ENCODE measurements around the gene LCN1. TPM values are rescaled to one million over a fixed set of nuclear protein-coding genes. Genes with fewer than 3 reads are reported as not detected.

The LCN1 gene
- total RNA-seq, 4 donors from 2014 or later = not detected

- no peak overlapping the region for H3K27ac ChIP-seq
- WGBS = 87% methylated on average over 22 of the region's 23 CpGs
- peaks cover 4% of the 10 kb centered on the region for H3K4me1 ChIP-seq
- DNase-seq (ENCODE audit: low spot score in 2 of 2) = peak; percentile 37 to 40
- peaks cover 24% of the 10 kb centered on the region for H3K36me3 ChIP-seq
- TF ChIP-seq, protein P1, sequence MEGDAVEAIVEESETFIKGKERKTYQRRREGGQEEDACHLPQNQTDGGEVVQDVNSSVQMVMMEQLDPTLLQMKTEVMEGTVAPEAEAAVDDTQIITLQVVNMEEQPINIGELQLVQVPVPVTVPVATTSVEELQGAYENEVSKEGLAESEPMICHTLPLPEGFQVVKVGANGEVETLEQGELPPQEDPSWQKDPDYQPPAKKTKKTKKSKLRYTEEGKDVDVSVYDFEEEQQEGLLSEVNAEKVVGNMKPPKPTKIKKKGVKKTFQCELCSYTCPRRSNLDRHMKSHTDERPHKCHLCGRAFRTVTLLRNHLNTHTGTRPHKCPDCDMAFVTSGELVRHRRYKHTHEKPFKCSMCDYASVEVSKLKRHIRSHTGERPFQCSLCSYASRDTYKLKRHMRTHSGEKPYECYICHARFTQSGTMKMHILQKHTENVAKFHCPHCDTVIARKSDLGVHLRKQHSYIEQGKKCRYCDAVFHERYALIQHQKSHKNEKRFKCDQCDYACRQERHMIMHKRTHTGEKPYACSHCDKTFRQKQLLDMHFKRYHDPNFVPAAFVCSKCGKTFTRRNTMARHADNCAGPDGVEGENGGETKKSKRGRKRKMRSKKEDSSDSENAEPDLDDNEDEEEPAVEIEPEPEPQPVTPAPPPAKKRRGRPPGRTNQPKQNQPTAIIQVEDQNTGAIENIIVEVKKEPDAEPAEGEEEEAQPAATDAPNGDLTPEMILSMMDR (IDR thresholded peaks at IDR 0.05) = no peak
- TF ChIP-seq POLR2AphosphoS5 (IDR thresholded peaks at IDR 0.05) = no peak
- no peak for TF ChIP-seq POLR2A (IDR thresholded peaks at IDR 0.05)
- TF ChIP-seq EP300 (IDR thresholded peaks at IDR 0.05) = no peak
- H3K4me3 ChIP-seq = no peak overlapping the region
- no peaks in the 10 kb centered on the region for H3K27me3 ChIP-seq
- no peaks in the 10 kb centered on the region for H3K9me3 ChIP-seq
Observed at GRCh38 chr9:135507104-135508035, 13.9 kb upstream of the LCN1 start.

- no peaks in the 10 kb centered on the region for H3K27me3 ChIP-seq
- H3K36me3 ChIP-seq = peaks cover 19% of the 10 kb centered on the region
- 84% methylated on average over 9 of the region's 9 CpGs for WGBS
- no peaks in the 10 kb centered on the region for H3K9me3 ChIP-seq
- H3K27ac ChIP-seq = no peak overlapping the region
- TF ChIP-seq POLR2AphosphoS5 (IDR thresholded peaks at IDR 0.05) (no peak), EP300 (IDR thresholded peaks at IDR 0.05) (no peak), POLR2A (IDR thresholded peaks at IDR 0.05) (no peak)
- TF ChIP-seq, protein P1 (IDR thresholded peaks at IDR 0.05) = no peak
- DNase-seq (ENCODE audit: low spot score in 2 of 2) = peak; percentile 27 to 71
- no peaks in the 10 kb centered on the region for H3K4me1 ChIP-seq
- H3K4me3 ChIP-seq = no peak overlapping the region
Observed at GRCh38 chr9:135508211-135508820, 12.9 kb upstream of the LCN1 start.

DNA sequence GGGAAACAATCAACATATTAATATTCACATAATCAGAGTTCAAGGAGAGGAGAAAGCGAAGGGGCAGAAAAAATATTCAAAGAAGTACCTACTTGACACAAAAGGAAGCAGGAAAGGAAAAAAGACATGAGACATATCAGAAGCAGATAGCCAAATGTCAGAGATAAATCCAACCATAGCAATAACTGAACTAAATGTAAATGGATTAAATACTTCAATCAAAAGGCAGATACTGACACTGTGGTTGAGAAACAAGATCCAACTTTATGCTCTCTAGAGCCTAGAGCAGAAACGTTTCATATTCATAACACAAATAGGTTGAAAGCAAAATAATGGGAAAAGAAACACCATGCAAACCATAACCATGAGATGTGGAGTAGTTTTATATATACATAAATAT is 11.8 kb upstream of the LCN1 start:
- Histone ChIP-seq H3K4me3 (no peak overlapping the region), H3K4me1 (no peaks in the 10 kb centered on the region), H3K36me3 (peaks cover 7% of the 10 kb centered on the region), H3K9me3 (no peaks in the 10 kb centered on the region), H3K27ac (no peak overlapping the region), H3K27me3 (peaks cover under 1% of the 10 kb centered on the region)
- no peak for TF ChIP-seq EP300 (IDR thresholded peaks at IDR 0.05)
- TF ChIP-seq POLR2A (IDR thresholded peaks at IDR 0.05) = no peak
- TF ChIP-seq POLR2AphosphoS5 (IDR thresholded peaks at IDR 0.05) = no peak
- TF ChIP-seq, protein P1 (IDR thresholded peaks at IDR 0.05) = no peak
- WGBS = 89% methylated on average over 2 of the region's 2 CpGs
- no peak for DNase-seq (ENCODE audit: low spot score in 2 of 2)

GRCh38 chr9:135512241-135512603 is 9.0 kb upstream of the LCN1 start:
- no peak for TF ChIP-seq POLR2A (IDR thresholded peaks at IDR 0.05)
- TF ChIP-seq, protein P1 (IDR thresholded peaks at IDR 0.05) = no peak
- TF ChIP-seq EP300 (IDR thresholded peaks at IDR 0.05) = no peak
- TF ChIP-seq POLR2AphosphoS5 (IDR thresholded peaks at IDR 0.05) = no peak
- 80% methylated on average over 10 of the region's 10 CpGs for WGBS
- Histone ChIP-seq H3K4me1 (no peaks in the 10 kb centered on the region), H3K9me3 (no peaks in the 10 kb centered on the region), H3K36me3 (no peaks in the 10 kb centered on the region), H3K27ac (no peak overlapping the region), H3K27me3 (peaks cover 10% of the 10 kb centered on the region), H3K4me3 (no peak overlapping the region)
- DNase-seq (ENCODE audit: low spot score in 2 of 2) = peak; percentile 8 to 37

- no peak overlapping the region for H3K4me3 ChIP-seq
- DNase-seq (ENCODE audit: low spot score in 2 of 2) = peak; percentile 50 to 61
- TF ChIP-seq EP300 (IDR thresholded peaks at IDR 0.05) = no peak
- TF ChIP-seq POLR2AphosphoS5 (IDR thresholded peaks at IDR 0.05) = no peak
- no peak for TF ChIP-seq POLR2A (IDR thresholded peaks at IDR 0.05)
- TF ChIP-seq, protein P1 (IDR thresholded peaks at IDR 0.05) = no peak
- no peaks in the 10 kb centered on the region for H3K9me3 ChIP-seq
- H3K27me3 ChIP-seq = peaks cover 10% of the 10 kb centered on the region
- 65% methylated on average over 7 of the region's 7 CpGs for WGBS
- H3K36me3 ChIP-seq = no peaks in the 10 kb centered on the region
- no peak overlapping the region for H3K27ac ChIP-seq
- no peaks in the 10 kb centered on the region for H3K4me1 ChIP-seq
Observed at GRCh38 chr9:135512904-135513303, 8.3 kb upstream of the LCN1 start.

Data from suprapubic skin (tissue), 4 donors.